DMS 273 (cell line): ENCODE measurements around the gene EEF1AKMT4.
A peak's percentile ranks its signal among the peaks of the same experiment; 100 is the strongest.

Experiments used
- DNase-seq: peaks from one replicate; lab custom pipeline; 2025; ENCODE audit not compliant: unreplicated experiment; lab: John Stamatoyannopoulos, UW

EEF1AKMT4 gene

DNA sequence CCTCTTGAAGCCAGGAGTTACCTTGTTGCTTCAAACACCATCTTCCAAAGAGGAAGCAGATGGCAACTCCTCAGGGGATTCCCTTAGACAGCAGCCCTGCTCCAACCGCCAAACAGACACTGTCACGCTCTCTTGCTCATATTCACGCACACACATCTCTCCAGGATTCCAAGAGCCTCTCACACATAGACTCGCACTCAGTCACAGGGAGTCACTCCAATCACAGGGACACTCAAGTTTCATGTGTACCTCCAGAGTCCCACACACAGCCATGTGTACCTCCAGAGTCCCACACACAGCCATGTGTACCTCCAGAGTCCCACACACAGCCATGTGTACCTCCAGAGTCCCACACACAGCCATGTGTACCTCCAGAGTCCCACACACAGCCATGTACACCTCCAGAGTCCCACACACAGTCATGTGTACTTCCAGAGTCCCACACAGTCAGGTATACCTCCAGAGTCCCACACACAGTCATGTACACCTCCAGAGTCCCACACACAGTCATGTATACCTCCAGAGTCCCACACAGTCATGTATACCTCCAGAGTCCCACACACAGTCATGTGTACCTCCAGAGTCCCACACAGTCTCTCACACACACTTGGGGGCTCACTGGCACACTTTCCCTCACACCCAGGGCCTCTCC lies 14.0 kb upstream of the EEF1AKMT4 start:
- DNase-seq: peak; percentile 89

DNA sequence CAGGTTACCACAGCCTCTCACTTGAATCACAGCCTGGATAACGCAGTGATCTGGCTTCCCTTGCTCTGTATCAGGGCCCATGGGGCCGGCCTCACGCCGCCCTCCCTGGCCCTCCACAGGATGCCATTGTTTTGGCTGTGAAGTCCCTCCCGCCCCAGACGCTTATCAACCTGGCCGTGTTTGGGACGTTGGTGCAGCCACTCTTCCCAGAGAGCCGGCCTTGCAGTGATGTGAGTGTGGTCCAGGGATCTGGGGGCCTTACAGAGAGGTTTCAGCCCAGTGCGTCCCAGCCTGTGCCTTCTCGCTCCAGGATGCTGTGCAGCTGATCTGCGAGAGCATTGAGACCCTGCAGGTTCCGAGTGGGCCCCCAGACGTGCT lies 13.4 kb upstream of the EEF1AKMT4 start:
- no peak for DNase-seq

DNA sequence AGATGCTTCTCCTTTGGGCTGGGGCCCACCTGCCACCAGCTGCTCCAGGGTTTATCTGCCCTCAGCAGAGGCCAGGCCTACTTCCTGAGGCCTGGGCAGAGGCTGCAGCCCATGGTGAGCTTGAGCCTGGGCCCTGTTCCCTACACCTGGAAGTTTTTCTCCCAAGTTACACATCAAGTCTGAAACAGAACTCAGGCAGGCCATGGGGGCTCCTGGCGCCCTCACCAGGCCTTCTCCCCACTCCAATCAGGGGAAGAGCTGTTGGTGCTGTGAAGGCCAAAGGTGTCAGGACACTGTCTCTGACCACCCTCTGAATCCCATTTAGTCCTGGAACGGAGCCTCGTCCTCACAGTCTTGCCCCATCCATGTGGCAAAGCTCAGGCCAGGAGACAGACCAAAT lies 12.8 kb upstream of the EEF1AKMT4 start:
- peak; percentile 59 for DNase-seq

DNA sequence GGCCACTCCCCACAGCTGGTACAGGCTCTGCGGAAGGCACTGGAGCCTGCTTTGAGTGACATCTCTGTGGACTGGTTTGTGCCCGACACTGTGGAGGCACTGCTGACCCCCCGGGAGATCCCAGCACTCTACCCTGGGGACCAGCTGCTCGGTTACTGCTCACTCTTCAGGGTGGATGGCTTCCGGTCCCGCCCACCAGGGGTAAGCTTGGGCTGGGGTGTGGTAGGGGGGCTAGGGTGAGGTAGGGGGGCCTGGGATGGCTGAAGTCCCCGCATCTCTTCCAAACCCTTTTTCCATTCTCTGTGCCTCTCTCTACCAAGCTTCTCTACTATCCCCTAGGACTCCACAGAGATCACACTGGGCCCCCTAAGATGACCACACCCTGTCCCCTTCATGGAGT lies 12.3 kb upstream of the EEF1AKMT4 start:
- no peak for DNase-seq

DNA sequence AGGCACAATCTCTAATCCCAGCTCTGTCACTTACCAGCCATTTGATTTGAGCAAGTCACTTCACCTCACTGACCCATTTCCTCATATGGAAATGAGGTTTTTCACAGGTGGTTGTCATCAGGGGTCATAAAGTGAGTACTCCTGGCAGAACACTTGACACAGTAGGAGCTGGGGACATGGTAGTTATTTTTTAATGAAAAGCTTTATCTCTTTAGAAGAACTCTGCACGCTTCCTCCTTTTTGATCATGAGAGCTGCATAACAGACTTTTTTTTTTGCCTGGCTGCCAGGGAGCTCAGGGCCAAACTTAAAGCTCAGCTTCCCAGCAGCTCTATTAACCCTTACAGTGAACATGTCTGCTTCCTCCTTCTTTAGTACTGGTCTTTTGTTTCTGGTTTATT lies 11.7 kb upstream of the EEF1AKMT4 start:
- DNase-seq: no peak

DNA sequence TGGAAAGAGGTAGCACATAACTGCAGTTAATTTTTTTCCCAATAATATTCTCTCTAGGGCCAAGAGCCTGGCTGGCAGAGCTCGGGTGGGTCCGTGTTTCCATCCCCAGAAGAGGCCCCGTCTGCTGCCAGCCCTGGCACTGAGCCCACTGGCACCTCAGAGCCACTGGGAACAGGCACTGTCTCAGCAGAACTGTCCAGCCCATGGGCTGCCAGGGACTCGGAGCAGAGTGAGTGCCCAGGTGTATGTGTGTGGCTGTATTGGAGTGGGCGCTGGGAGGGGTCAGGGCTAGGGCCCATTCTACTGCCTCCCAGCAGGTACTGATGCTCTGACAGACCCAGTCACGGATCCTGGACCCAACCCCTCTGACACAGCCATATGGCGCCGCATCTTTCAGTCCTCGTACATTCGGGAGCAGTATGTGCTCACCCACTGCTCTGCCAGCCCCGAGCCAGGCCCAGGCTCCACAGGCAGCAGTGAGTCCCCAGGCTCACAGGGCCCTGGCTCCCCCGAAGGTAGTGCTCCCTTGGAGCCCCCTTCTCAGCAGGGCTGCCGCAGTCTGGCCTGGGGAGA lies 11.1 kb upstream of the EEF1AKMT4 start:
- peak; percentile 63 for DNase-seq

DNA sequence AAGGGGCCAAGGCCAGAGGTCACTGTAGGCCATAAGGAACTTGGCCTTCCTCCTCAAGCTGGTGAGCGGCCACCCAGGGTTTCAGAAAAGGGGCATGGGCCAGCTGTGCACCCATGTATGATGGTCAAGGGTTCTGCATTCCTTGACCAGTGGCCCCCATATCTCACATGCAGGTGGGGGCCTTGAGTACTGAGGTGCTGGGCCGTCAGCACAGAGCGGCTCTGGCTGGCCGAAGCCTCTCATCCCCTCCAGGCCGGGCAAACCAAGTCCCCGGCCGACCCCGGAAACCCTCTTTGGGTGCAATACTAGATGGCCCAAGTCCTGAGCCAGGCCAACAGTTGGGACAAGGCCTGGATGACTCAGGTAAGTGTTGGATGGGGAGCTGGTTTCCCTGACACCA lies 10.3 kb upstream of the EEF1AKMT4 start:
- DNase-seq: no peak

DNA sequence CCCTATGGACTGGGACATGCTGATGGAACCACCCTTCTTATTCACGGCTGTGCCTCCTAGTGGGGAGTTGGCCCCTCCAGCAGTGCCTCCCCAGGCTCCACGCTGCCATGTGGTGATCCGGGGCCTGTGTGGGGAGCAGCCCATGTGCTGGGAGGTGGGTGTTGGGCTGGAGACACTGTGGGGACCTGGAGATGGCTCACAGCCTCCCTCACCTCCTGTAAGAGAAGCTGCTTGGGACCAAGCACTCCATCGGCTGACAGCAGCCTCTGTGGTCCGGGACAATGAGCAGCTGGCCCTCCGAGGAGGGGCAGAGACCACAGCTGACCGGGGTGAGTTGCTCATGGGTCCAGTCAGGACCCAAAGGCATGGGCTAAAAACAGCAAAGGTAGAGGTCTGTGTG lies 9.8 kb upstream of the EEF1AKMT4 start:
- DNase-seq: no peak

DNA sequence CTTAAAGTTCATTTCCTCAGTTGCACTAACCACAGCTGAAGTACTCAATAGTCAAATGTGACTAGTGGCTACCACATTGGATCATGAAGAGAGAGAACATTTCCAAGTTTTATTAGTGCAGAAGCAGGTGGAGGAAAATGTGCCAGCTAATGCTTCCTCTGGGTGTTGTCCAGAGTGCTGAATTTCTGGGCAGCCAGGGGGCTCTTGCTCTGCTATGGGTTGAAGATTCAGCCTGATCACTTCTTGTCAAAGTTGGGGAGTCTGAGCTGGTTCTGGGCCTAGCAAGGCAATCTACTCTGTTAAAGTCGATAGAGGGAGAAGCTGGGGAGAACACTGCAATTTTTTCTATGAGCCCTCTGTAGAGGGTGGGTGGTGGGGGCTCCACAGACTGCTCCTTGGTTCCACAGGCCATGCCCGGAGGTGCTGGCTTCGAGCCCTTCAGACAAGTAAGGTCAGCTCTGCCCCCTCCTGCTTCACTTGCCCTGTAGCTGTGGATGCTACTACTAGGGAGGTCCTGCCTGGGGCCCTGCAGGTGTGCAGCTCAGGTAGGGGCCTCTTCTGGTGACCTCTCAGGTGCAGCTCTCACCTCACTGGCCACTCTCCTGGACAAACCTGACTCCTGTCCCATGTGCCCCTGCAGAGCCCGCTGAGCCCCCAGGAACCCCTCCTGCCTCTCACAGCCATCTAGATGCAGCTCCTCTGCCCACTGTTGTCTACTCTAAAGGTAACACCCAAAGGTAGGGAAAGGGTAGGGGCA lies 8.9 kb upstream of the EEF1AKMT4 start:
- peak; percentile 71 for DNase-seq

DNA sequence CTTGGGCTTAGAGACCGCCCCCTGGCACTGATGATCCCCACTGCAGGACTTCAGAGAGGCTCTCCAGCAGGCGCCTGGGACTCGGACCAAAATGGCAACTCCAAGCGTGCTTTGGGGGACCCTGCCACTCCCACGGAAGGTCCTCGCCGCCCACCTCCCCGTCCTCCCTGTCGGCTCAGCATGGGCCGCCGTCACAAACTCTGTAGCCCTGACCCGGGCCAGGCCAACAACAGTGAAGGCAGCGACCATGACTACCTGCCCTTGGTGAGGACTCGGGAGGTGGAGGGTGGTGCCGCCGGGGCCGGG lies 8.4 kb upstream of the EEF1AKMT4 start:
- no peak for DNase-seq

DNA sequence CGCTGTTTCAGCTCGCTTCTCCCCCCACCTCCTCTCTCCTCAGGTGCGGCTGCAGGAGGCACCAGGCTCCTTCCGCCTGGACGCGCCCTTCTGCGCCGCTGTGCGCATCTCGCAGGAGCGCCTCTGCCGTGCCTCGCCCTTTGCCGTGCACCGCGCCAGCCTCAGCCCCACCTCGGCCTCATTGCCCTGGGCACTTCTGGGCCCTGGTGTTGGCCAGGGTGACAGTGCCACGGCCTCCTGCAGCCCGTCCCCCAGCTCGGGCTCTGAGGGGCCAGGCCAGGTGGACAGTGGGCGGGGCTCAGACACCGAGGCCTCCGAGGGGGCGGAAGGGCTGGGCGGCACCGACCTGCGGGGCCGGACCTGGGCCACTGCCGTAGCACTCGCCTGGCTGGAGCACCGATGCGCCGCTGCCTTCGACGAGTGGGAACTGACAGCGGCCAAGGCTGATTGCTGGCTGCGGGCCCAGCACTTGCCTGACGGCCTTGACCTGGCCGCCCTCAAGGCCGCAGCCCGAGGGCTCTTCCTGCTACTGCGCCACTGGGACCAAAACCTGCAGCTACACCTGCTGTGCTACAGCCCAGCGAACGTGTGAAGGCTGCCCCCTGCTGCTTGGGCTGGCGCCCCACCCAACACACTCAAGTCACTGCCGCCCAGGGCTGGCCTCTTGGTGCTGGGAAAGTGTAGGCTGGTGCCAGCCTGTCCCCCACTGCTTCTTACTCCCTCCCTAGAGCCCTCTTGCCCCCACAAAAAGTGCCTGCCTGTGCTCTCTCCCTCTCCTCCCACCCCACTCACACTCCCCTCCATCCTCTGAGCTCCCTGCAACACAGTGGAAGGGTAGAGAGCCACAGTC lies 7.8 kb upstream of the EEF1AKMT4 start:
- peak; percentile 85 for DNase-seq

DNA sequence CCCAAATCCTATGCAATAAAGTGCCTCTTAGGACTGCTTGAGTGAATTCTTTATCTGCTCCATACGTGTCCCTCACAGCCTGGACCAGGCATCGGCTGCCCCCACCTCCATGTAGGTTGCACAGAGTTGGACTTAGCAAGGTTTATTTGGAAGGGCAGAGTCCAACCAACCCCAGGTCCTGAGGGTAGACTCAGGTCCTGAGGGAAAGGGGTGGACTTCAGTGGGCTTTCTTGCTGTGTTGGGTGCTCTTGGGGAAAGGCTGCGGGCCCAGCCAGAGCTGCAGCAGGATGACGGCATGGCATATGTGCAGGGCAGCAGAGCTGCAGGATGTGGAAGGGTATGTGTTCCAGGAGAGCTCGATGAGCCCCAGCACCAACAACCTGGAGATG lies 7.2 kb upstream of the EEF1AKMT4 start:
- no peak for DNase-seq

DNA sequence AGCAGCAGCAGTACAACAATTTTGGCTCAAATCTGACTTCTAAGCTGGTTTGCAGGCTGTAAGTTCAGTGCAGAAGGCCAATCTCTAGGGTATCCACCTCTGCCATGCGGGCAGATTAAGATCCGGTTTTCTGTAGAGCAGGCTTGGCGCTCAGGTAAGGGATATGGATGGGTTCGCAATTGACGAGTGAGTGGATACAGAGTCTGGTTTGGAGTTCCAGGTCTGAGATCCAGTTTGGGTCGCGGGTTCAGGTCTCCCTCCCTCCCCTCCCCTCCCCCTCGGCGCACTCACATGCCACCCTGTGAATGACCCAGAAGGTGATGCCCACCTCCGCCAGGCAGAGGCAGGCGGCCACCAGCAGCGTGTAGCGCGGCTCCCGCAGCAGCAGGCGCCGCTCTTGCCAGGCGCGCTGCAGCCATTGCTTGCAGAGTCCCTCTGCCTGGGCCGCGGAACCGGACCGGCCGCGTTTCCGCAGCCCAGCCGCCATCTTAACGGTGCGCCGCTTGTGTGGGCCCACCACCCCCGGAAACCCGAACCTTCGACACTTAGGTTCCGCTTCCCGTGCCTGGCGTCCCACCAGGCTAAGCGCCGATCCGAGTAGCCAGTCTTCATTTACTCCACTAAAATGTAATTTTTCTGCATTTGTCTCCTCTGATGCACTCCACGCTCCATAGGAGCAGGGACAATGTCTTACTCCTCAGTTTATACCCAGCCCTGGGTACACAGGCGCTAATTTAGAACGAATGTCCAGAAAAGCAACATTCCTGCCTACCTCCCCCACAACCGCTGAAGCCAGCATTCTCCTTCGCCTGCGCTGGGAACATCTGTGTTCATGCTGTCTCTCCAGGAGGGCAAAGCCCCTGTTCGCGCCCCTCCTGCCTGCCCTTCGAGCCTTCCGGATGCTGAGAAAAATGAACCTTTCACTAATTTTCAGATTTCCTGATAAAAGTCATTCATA lies 739 bp upstream of the EEF1AKMT4 start, which contains the start of gene ALG3:
TSS of gene ALG3 (minus strand) at position 509 of the 958 bp plus-strand sequence. CDS start at position 487, 22 bp downstream.
- peak; percentile 99 for DNase-seq

DNA sequence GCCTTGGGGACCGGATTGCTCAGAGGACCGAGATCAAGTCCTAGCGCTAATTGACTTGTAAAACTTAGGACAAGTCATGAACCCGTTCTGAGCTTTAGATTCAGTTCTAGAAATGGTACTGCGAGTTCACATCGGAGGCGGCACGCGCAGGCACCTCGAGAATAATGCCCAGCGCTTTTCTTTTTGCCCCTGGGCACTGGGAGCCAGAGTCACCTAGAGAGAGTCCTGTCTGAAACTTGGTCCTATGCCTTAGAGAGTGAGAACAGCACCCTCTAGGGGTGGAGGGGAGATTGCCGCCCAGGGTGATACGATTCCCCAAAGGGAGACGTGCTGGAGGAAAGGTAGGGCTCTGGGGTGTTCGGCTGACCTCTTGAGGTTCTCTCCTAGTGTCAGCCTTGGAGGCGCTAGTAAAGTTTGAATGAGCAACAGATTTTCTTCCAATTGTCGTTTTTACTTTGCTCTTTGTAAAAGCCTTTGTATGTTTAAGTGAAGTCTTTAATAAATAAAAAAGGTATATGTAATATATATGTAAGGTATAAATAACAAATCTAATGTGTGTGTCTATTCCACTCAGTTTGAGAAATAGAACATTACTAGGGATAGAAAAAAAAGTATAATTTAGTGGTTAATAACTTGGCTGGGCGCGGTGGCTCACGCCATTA lies 826 bp downstream of the EEF1AKMT4 start:
- DNase-seq: peak; percentile 99

DNA sequence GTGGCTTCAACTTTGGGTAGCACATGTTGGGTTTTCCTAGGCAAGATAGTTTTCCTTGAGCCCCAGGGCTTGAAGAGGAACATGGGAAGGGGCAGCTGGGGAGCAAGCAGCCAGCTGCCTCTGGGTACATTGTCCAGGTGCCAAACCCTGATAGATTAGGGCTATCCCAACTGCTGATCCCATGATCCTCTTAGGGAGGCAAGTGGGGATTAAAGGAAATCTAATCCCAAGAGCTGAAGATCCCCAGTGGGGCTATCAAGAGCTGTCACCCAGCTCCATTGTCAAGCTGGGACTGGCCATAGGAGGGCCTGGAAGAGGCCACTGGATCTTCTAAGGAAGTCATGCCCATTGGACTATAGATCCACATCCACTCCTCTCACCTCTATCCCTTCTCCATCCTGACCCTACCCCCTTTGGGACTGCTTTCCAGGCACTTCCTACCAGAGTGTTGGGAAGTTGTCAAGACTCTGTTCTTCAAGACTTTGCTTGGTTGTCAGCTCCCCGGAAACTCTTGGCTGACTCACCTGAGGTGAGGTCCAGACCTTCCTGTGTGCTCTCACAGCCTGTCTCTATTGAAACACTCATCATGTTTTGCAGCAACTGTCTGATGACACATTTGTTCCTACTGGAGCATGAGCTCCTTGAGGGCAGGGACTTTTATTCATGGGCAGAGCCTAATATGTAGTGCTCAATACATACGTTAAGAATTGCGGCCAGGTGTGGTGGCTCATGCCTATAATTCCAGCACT lies 6.0 kb downstream of the EEF1AKMT4 start:
- no peak for DNase-seq

DNA sequence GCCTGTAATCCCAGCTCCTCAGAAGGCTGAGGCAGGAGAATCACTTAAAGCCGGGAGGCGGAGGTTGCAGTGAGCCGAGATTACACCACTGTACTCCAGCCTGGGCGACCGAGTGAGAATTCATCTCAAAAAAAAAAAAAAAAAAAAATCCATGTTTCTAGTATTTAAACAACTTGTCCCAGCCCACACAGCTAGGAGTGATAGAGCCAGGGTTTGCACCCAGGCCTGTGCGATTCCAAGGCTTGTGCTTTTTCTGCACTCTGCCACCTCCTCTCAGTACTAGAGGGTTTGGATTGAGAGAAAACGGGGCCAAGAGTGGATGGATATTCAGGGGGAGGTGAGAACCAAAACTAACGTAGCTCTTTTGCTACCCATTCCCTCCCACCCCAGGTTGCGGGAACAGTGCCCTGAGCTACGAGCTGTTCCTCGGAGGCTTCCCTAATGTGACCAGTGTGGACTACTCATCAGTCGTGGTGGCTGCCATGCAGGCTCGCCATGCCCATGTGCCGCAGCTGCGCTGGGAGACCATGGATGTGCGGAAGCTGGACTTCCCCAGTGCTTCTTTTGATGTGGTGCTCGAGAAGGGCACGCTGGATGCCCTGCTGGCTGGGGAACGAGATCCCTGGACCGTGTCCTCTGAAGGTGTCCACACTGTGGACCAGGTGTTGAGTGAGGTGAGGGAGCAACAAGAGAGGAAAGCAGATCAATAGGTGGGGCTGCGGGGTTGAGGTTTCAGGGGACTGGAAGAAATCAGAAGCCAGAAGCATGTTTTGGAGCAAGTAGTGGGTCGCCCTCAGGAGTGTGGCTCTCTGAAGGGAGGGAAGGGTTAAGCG lies 7.8 kb downstream of the EEF1AKMT4 start:
- DNase-seq: no peak

DNA sequence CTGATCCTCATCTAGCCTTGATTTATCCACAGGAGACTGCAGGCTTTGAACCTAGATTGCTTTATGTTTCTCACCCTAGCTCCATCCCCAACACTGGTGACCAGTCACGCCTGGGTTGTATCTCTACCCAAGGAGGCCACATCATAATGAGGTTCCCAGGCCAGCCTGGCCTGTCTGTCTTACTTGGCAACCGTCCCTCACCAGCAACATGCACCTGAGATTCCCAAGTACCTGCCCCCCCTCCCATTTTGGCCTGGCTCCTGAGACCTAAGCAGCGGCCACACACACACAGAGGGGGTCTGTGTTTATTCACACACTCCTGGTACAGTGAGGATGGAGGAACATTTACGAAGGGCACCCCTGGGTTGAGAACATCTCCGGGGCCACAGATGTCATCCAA lies 9.5 kb downstream of the EEF1AKMT4 start:
- DNase-seq: no peak

DNA sequence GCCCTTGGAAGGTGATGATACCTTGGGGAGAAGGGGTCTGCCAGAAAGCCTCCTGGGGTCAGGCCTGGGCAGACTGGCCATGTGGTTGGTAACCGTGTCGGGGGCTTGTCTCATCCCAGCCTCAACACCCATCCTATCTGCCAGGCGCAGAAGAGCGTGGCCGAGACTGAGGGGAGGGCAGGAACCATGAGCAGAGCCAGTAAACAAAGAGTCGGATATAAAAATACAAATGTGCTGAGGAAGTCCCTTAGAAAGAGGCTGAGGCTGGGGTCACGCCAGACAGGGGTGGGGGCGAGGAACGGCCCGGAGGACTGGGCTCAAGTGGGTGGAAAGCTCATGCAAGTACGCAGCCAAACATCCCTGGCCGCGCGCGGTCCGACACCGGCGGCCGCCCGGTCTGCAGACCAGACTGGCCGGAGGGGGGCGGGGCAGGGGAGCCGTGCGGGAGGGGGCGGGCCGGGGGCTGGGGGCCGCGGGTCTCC lies 10.0 kb downstream of the EEF1AKMT4 start:
- DNase-seq: no peak
